ENCODE data around the gene GPD1L. TPM values are rescaled to one million over a fixed set of nuclear protein-coding genes. Genes with fewer than 3 reads are reported as not detected.
A peak's percentile ranks its signal among the peaks of the same experiment; 100 is the strongest.

Gene GPD1L
- total and polyA plus RNA-seq, 7 experiments from 2014 or later: 10.6 to 23.8 (median 21.0) TPM

- DNase-seq (no peak), ATAC-seq (no peak)
- H3K4me3 ChIP-seq (ENCODE audit: low read length): no peak overlapping the region
- Mint-ChIP-seq H3K4me1 (peaks cover 44 to 86% (median 80%) of the 10 kb centered on the region in 7 donors), H3K9me3 (peaks cover 0 to 9% (median 3%) of the 10 kb centered on the region in 11 donors), H3K27me3 (no peaks in the 10 kb centered on the region), H3K27ac (peak overlapping the region in 1 of 9 donors; percentile 76), H3K4me3 (peak overlapping the region in 1 of 10 donors; percentile 42), H3K36me3 (peaks cover 0 to 29% (median 0%) of the 10 kb centered on the region in 5 donors)
- H3K9me3 ChIP-seq (ENCODE audit: control insufficient read depth in 2 of 3, low read length in 3 of 3): no peaks in the 10 kb centered on the region
- intact Hi-C loops (cut with micrococcal nuclease): loop anchor here (10.0 kb wide), 3 partner anchors 187 to 893 kb away; no protein-coding TSS in a partner anchor
- H3K36me3 ChIP-seq (ENCODE audit: control insufficient read depth in 2 of 3, insufficient read depth in 3 of 3, low read length in 3 of 3): no peaks in the 10 kb centered on the region
- POLR2A ChIA-PET: interaction anchor here (0.6 to 1.4 kb wide), 2 partner anchors 13 to 255 kb away, joined by 3 to 4 read pairs; no protein-coding TSS in a partner anchor
- no peaks in the 10 kb centered on the region for H3K27me3 ChIP-seq (ENCODE audit: control insufficient read depth in 2 of 2, insufficient read depth in 2 of 2, low read length in 2 of 2)
- CTCF ChIA-PET: interaction anchor here (4.3 kb wide), 1 partner anchor 99 kb away, joined by 22 read pairs; no protein-coding TSS in a partner anchor
- no peak overlapping the region for H3K27ac ChIP-seq (ENCODE audit: low read depth, low read length)
- H3K4me1 ChIP-seq (ENCODE audit: control insufficient read depth in 2 of 2, insufficient read depth in 2 of 2, low read length in 2 of 2): peaks cover 15 to 35% of the 10 kb centered on the region in 2 donors
Observed at GRCh38 chr3:32117320-32117719, 10.9 kb downstream of the GPD1L start.

- DNase-seq: no peak
- Histone ChIP-seq H3K27ac (ENCODE audit: low read depth, low read length) (no peak overlapping the region), H3K4me3 (ENCODE audit: low read length) (no peak overlapping the region), H3K9me3 (ENCODE audit: control insufficient read depth in 2 of 3, low read length in 3 of 3) (no peaks in the 10 kb centered on the region), H3K4me1 (ENCODE audit: control insufficient read depth in 2 of 2, insufficient read depth in 2 of 2, low read length in 2 of 2) (peaks cover 13 to 34% of the 10 kb centered on the region in 2 donors), H3K27me3 (ENCODE audit: control insufficient read depth in 2 of 2, insufficient read depth in 2 of 2, low read length in 2 of 2) (no peaks in the 10 kb centered on the region), H3K36me3 (ENCODE audit: control insufficient read depth in 2 of 3, insufficient read depth in 3 of 3, low read length in 3 of 3) (no peaks in the 10 kb centered on the region)
- Mint-ChIP-seq H3K4me1 (peaks cover 40 to 80% (median 72%) of the 10 kb centered on the region in 7 donors), H3K9me3 (peaks cover 0 to 9% (median 3%) of the 10 kb centered on the region in 11 donors), H3K27ac (no peak overlapping the region), H3K4me3 (no peak overlapping the region), H3K27me3 (no peaks in the 10 kb centered on the region), H3K36me3 (peaks cover 0 to 29% (median 0%) of the 10 kb centered on the region in 5 donors)
- ChIA-PET CTCF (no interaction called here), POLR2A (no interaction called here)
- intact Hi-C loops (cut with micrococcal nuclease): loop anchor here (10.0 kb wide), 3 partner anchors 187 to 893 kb away; no protein-coding TSS in a partner anchor
- no peak for ATAC-seq
Observed at GRCh38 chr3:32118215-32118614, 11.8 kb downstream of the GPD1L start.

GRCh38 chr3:32120471-32120870 lies 14.1 kb downstream of the GPD1L start:
- H3K4me1 ChIP-seq (ENCODE audit: control insufficient read depth in 2 of 2, insufficient read depth in 2 of 2, low read length in 2 of 2): peaks cover 4 to 23% of the 10 kb centered on the region in 2 donors
- H3K4me3 ChIP-seq (ENCODE audit: low read length): no peak overlapping the region
- H3K27ac ChIP-seq (ENCODE audit: low read depth, low read length): no peak overlapping the region
- Mint-ChIP-seq H3K36me3 (peaks cover 0 to 16% (median 9%) of the 10 kb centered on the region in 5 donors), H3K9me3 (peaks cover 0 to 2% (median 0%) of the 10 kb centered on the region in 11 donors), H3K4me3 (no peak overlapping the region), H3K4me1 (peaks cover 21 to 62% (median 53%) of the 10 kb centered on the region in 7 donors), H3K27me3 (no peaks in the 10 kb centered on the region), H3K27ac (no peak overlapping the region)
- ChIA-PET CTCF (interaction anchor here (0.6 kb wide), 1 partner anchor 102 kb away, joined by 4 read pairs; no protein-coding TSS in a partner anchor), POLR2A (no interaction called here)
- no peaks in the 10 kb centered on the region for H3K27me3 ChIP-seq (ENCODE audit: control insufficient read depth in 2 of 2, insufficient read depth in 2 of 2, low read length in 2 of 2)
- DNase-seq: no peak
- intact Hi-C loops (cut with micrococcal nuclease): no loop called here
- peak; percentile 67 for ATAC-seq
- H3K9me3 ChIP-seq (ENCODE audit: control insufficient read depth in 2 of 3, low read length in 3 of 3): no peaks in the 10 kb centered on the region
- H3K36me3 ChIP-seq (ENCODE audit: control insufficient read depth in 2 of 3, insufficient read depth in 3 of 3, low read length in 3 of 3): no peaks in the 10 kb centered on the region

GRCh38 chr3:32121137-32121536 lies 14.7 kb downstream of the GPD1L start:
- ATAC-seq (no peak), DNase-seq (no peak)
- CTCF ChIA-PET: no interaction called here
- H3K27ac ChIP-seq (ENCODE audit: low read depth, low read length): no peak overlapping the region
- peaks cover 4 to 23% of the 10 kb centered on the region in 2 donors for H3K4me1 ChIP-seq (ENCODE audit: control insufficient read depth in 2 of 2, insufficient read depth in 2 of 2, low read length in 2 of 2)
- H3K4me1 Mint-ChIP-seq: peaks cover 23 to 62% (median 51%) of the 10 kb centered on the region in 7 donors
- no peaks in the 10 kb centered on the region for H3K27me3 ChIP-seq (ENCODE audit: control insufficient read depth in 2 of 2, insufficient read depth in 2 of 2, low read length in 2 of 2)
- peaks cover 0 to 2% (median 0%) of the 10 kb centered on the region in 11 donors for H3K9me3 Mint-ChIP-seq
- peak overlapping the region in 1 of 9 donors; percentile 42 for H3K27ac Mint-ChIP-seq
- H3K4me3 Mint-ChIP-seq: peak overlapping the region in 2 of 10 donors; percentile 32 to 72
- H3K9me3 ChIP-seq (ENCODE audit: control insufficient read depth in 2 of 3, low read length in 3 of 3): no peaks in the 10 kb centered on the region
- H3K36me3 Mint-ChIP-seq: peaks cover 0 to 16% (median 12%) of the 10 kb centered on the region in 5 donors
- POLR2A ChIA-PET: no interaction called here
- intact Hi-C loops (cut with micrococcal nuclease): no loop called here
- no peaks in the 10 kb centered on the region for H3K27me3 Mint-ChIP-seq
- H3K36me3 ChIP-seq (ENCODE audit: control insufficient read depth in 2 of 3, insufficient read depth in 3 of 3, low read length in 3 of 3): no peaks in the 10 kb centered on the region
- no peak overlapping the region for H3K4me3 ChIP-seq (ENCODE audit: low read length)

DNA sequence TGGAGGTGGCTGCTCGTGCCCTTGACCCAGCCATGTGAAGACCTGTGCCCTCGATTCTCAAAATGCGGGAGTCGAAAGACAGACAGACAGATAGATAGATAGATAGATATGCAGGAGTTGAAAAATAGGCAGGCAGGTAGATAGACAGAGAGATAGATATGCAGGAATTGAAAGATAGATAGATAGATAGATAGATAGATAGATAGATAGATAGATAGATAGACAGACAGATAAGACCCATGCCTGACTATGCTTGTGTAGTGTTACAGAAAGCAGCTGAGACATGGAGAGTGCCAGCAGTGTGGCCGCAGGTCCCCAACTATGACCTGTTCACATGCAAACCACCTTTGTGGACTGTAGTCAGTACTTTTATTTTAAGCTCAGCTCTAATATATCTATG lies 17.2 kb downstream of the GPD1L start:
- H3K9me3 Mint-ChIP-seq: no peaks in the 10 kb centered on the region
- no peak overlapping the region for H3K4me3 ChIP-seq (ENCODE audit: low read length)
- H3K36me3 ChIP-seq (ENCODE audit: control insufficient read depth in 2 of 3, insufficient read depth in 3 of 3, low read length in 3 of 3): no peaks in the 10 kb centered on the region
- ATAC-seq: no peak
- POLR2A ChIA-PET: no interaction called here
- no peaks in the 10 kb centered on the region for H3K9me3 ChIP-seq (ENCODE audit: control insufficient read depth in 2 of 3, low read length in 3 of 3)
- H3K27ac ChIP-seq (ENCODE audit: low read depth, low read length): no peak overlapping the region
- no peaks in the 10 kb centered on the region for H3K27me3 ChIP-seq (ENCODE audit: control insufficient read depth in 2 of 2, insufficient read depth in 2 of 2, low read length in 2 of 2)
- H3K4me1 Mint-ChIP-seq: peaks cover 14 to 47% (median 38%) of the 10 kb centered on the region in 7 donors
- H3K36me3 Mint-ChIP-seq: peaks cover 4 to 30% (median 15%) of the 10 kb centered on the region in 5 donors
- intact Hi-C loops (cut with micrococcal nuclease): no loop called here
- CTCF ChIA-PET: no interaction called here
- DNase-seq: no peak
- no peaks in the 10 kb centered on the region for H3K27me3 Mint-ChIP-seq
- H3K27ac Mint-ChIP-seq: no peak overlapping the region
- peaks cover 0 to 18% of the 10 kb centered on the region in 2 donors for H3K4me1 ChIP-seq (ENCODE audit: control insufficient read depth in 2 of 2, insufficient read depth in 2 of 2, low read length in 2 of 2)
- peak overlapping the region in 1 of 10 donors; percentile 16 for H3K4me3 Mint-ChIP-seq

- no peak overlapping the region for H3K27ac Mint-ChIP-seq
- ATAC-seq: no peak
- no peaks in the 10 kb centered on the region for H3K9me3 Mint-ChIP-seq
- Histone ChIP-seq H3K27me3 (ENCODE audit: control insufficient read depth in 2 of 2, insufficient read depth in 2 of 2, low read length in 2 of 2) (no peaks in the 10 kb centered on the region), H3K36me3 (ENCODE audit: control insufficient read depth in 2 of 3, insufficient read depth in 3 of 3, low read length in 3 of 3) (peaks cover 0 to 9% (median 0%) of the 10 kb centered on the region in 3 experiments), H3K4me1 (ENCODE audit: control insufficient read depth in 2 of 2, insufficient read depth in 2 of 2, low read length in 2 of 2) (peaks cover 0 to 5% of the 10 kb centered on the region in 2 donors), H3K9me3 (ENCODE audit: control insufficient read depth in 2 of 3, low read length in 3 of 3) (no peaks in the 10 kb centered on the region), H3K4me3 (ENCODE audit: low read length) (no peak overlapping the region), H3K27ac (ENCODE audit: low read depth, low read length) (no peak overlapping the region)
- intact Hi-C loops (cut with micrococcal nuclease): no loop called here
- no peak overlapping the region for H3K4me3 Mint-ChIP-seq
- H3K4me1 Mint-ChIP-seq: peaks cover 5 to 39% (median 27%) of the 10 kb centered on the region in 7 donors
- H3K36me3 Mint-ChIP-seq: peaks cover 7 to 37% (median 27%) of the 10 kb centered on the region in 5 donors
- DNase-seq: no peak
- no peaks in the 10 kb centered on the region for H3K27me3 Mint-ChIP-seq
- POLR2A ChIA-PET: interaction anchor here (1.2 kb wide), 1 partner anchor 10 kb away, joined by 3 read pairs; no protein-coding TSS in a partner anchor
- CTCF ChIA-PET: interaction anchor here (1.1 to 1.3 kb wide), 2 partner anchors 106 to 108 kb away, joined by 3 to 4 read pairs; no protein-coding TSS in a partner anchor
Observed at GRCh38 chr3:32125012-32125411, 18.6 kb downstream of the GPD1L start.
